Lower leg skin (tissue), 3 donors: ENCODE measurements around the gene RAF1.

Experiments
- CTCF ChIP-seq, 3 donors: fragments of 450-650 bp; IDR thresholded peaks; one replicate each; pipeline ENCODE4 v1.5.1; 2016; ENCODE audit warnings: antibody characterized with exemption in 3 of 3, mild to moderate bottlenecking in 3 of 3, moderate library complexity in 2 of 3
- POLR2A ChIP-seq, 2 donors: fragments of 450-650 bp; IDR thresholded peaks; one replicate each; pipeline ENCODE4 v1.6.1; 2016 to 2017; ENCODE audit warnings: antibody characterized with exemption in 2 of 2, mild to moderate bottlenecking in 1 of 2, moderate library complexity in 1 of 2

GRCh38 chr3:12584083-12584482, 79.8 kb downstream of the RAF1 start:
- TF ChIP-seq CTCF (IDR thresholded peaks at IDR 0.05): no peak
- TF ChIP-seq POLR2A (IDR thresholded peaks at IDR 0.05): no peak
